RWPE1 (cell line): ENCODE data around the gene LCN15.
A peak's percentile ranks its signal among the peaks of the same experiment; 100 is the strongest.
"Not testable (repeated sequence)": the region's sequence is repeated elsewhere in the genome, so short reads cannot be mapped to it uniquely, and the experiment has no call there.

Source experiments
- CTCF ChIA-PET: fragments of 350-600 bp; sonication (Branson Sonifier 250); formaldehyde crosslinking; extraction: SDS; loops from one replicate; lab custom pipeline; 2021; lab: Yijun Ruan, JAX
- POLR2A ChIA-PET: fragments of 400-600 bp; formaldehyde crosslinking; extraction: SDS; loops from one replicate; lab custom pipeline; 2020; ENCODE audit warnings: antibody characterized with exemption; ENCODE audit not compliant: low non-redundant PET; lab: Yijun Ruan, JAX
- DNase-seq: peaks from one replicate; pipeline ENCODE4 v3.0.0; 2012; ENCODE audit warnings: low spot score
- H3K27ac ChIP-seq: fragments of 450-650 bp; 2 replicates; pipeline ENCODE4 v1.5.1; 2017
- TF ChIP-seq, protein P1 (sequence below): fragments of 450-650 bp; conservative IDR thresholded peaks from 2 replicates; pipeline ENCODE4 v1.5.1; 2017; ENCODE audit warnings: low read depth, mild to moderate bottlenecking

Gene LCN15

GRCh38 chr9:136799854-136800657 lies 35.7 kb upstream of the LCN15 start:
- CTCF ChIA-PET, result interaction anchor here (1.0 kb wide), 1 partner anchor 9 kb away, joined by 3 read pairs; the partner anchor contains the start of gene TMEM141
- peak overlapping the region; percentile 63 for H3K27ac ChIP-seq
- POLR2A ChIA-PET, result no interaction called here
- peak; percentile 96 for DNase-seq
- TF ChIP-seq, protein P1, sequence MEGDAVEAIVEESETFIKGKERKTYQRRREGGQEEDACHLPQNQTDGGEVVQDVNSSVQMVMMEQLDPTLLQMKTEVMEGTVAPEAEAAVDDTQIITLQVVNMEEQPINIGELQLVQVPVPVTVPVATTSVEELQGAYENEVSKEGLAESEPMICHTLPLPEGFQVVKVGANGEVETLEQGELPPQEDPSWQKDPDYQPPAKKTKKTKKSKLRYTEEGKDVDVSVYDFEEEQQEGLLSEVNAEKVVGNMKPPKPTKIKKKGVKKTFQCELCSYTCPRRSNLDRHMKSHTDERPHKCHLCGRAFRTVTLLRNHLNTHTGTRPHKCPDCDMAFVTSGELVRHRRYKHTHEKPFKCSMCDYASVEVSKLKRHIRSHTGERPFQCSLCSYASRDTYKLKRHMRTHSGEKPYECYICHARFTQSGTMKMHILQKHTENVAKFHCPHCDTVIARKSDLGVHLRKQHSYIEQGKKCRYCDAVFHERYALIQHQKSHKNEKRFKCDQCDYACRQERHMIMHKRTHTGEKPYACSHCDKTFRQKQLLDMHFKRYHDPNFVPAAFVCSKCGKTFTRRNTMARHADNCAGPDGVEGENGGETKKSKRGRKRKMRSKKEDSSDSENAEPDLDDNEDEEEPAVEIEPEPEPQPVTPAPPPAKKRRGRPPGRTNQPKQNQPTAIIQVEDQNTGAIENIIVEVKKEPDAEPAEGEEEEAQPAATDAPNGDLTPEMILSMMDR, result no peak

DNA sequence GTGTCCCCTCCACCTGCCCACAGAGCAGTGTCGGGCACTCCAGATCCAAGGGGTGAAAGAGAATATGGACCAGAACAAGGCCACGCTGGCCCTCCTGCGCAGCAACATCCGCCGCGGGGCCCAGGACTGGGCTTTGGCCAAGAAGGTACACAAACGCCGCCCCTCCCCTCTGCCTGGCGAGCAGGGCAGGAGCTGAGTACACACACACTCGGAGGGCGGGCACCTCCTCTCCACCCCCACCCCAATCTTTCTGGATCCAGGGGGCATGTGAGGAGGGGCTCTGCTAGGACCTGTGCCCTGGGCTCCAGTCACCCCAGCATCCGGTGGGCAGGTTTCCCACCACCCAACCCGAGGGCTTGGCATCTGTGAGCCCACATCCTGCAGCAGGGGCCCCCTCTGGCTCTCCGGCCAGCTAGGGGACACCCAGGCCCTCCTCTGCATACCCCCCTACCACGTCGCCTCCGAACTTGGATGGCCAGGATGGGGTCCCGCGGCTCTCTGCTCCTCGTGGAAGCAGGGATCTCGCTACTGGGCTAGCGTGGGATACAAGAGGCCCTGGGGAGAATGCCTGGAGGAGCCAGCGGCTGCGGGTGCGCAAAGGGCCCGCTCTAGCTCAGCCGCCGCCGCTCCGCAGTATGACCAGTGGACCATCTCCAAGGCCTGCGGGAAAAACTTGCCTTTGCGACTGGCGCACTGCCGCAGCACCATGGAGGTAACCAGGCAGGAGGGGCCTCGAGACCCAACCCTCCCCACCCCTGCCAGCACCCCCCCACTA lies 34.9 kb upstream of the LCN15 start:
- TF ChIP-seq, protein P1, result no peak
- CTCF ChIA-PET, result no interaction called here
- H3K27ac ChIP-seq, result peak overlapping the region; percentile 63; the same call in 1 of the 2 replicates
- DNase-seq, result no peak
- POLR2A ChIA-PET, result no interaction called here

DNA sequence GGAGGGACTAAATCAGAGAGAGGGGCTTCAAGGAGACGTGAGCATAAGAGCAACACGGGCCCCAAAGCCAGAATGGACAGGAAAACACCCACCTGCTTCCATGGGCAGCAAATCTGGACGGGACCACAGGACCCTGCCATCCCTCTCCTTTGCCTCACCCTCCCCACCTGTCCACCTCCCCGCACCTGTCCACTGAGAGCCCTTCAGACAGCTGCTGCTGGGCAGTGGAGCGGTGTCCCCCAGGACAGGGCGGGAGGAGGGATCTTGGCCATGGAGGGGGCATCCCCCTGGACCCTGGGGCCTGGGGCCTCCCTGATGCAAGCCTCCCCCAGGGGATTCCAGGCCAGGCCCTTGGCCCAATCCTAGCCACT lies 34.4 kb upstream of the LCN15 start:
- POLR2A ChIA-PET, result no interaction called here
- H3K27ac ChIP-seq, result no peak overlapping the region
- TF ChIP-seq, protein P1, result no peak
- no peak for DNase-seq
- CTCF ChIA-PET, result no interaction called here

- CTCF ChIA-PET, DNase-seq, H3K27ac ChIP-seq, POLR2A ChIA-PET: not testable (repeated sequence)
These were observed 32.5 kb upstream of the LCN15 start for GRCh38 chr9:136796775-136797347.

DNA sequence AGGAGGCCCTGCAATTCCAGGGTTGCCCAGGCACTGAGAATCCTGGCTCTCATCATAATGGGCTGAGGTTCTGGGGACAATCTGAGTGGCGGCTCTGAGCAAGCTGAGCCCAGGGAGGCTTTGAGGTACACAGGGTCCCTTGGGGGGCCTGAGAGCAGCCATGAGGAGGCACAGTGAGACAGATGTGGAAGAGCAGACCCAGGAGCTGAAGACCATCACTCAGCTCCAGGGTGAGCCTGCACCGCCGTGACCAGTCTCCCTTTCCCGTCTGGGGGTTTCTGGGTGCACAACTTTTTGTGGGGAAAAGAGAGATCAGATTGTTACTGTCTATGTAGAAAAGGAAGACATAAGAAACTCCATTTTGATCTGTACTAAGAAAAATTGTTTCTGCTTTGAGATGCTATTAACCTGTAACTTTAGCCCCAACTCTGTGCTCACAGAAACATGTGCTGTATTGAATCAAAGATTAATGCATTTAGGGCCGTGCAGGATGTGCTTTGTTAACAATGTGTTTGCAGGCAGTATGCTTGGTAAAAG lies 32.0 kb upstream of the LCN15 start, which contains the start of gene CCDC183:
CCDC183 (plus strand) TSS at position 101 of the 537 bp plus-strand sequence; CDS start at position 161, 60 bp downstream.
- ChIA-PET POLR2A (no interaction called here), CTCF (no interaction called here)
- no peak for DNase-seq
- H3K27ac ChIP-seq, result no peak within 1 kb of the TSS
- TF ChIP-seq, protein P1, result no peak

DNA sequence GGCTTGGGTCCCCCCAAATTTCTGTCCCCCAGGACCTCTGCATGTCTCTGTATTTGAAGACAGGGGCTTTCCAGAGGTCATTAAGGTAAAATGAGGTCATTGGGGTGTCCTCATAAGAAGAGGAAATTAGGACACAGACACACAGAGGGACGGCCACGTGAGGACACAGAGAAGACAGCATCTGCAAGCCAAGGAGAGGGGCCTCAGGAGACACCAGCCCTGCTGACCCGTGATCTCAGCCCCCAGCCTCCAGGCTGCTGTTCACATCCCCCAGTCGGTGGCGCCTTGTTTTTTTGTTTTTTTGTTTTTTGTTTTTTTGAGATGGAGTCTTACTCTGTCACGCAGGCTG lies 30.7 kb upstream of the LCN15 start:
- TF ChIP-seq, protein P1, result no peak
- CTCF ChIA-PET, result no interaction called here
- no peak for DNase-seq
- POLR2A ChIA-PET, result no interaction called here
- H3K27ac ChIP-seq, result peak overlapping the region; percentile 89
